ENCODE measurements around the gene DNAJB12. TPM values are rescaled to one million over a fixed set of nuclear protein-coding genes. Genes with fewer than 3 reads are reported as not detected.
A peak's percentile ranks its signal among the peaks of the same experiment; 100 is the strongest.

DNAJB12 gene
- total RNA-seq, 1 experiment from 2014 or later = 48.0 TPM

DNA sequence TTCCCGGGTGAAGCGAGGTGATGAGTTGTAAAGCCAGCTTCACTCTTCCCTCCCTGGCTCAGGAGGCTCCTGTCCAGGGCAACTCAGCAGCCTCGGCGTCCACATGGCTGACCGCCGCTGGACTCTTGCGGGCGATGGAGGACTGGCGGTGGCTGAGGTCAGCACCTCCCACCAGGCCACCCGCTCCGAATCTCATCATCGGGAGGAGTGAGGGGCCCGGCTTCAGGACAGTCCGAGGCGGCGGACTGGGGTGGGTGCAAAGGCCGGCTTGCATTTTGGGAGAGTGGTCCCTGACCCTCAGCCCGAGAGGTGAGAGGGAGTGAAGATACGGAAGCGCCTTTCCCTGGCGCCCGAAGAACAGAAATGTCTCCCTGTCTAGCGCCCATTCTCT, 759 bp downstream of the DNAJB12 start:
- Mint-ChIP-seq H3K4me1 (ENCODE audit: low read depth, unreplicated experiment) (peaks cover 22% of the 10 kb centered on the region), H3K9me3 (ENCODE audit: low read depth, unreplicated experiment) (peaks cover 4% of the 10 kb centered on the region), H3K36me3 (ENCODE audit: insufficient read depth, unreplicated experiment) (peaks cover 21% of the 10 kb centered on the region), H3K27ac (ENCODE audit: unreplicated experiment) (peak overlapping the region; percentile 95), H3K27me3 (ENCODE audit: unreplicated experiment) (no peaks in the 10 kb centered on the region), H3K4me3 (ENCODE audit: low read depth, unreplicated experiment) (peak overlapping the region; percentile 97)
- BruUV-seq (replicated peaks) = TSS peak; percentile 53
- DNase-seq = no peak
- TF ChIP-seq, protein P1, sequence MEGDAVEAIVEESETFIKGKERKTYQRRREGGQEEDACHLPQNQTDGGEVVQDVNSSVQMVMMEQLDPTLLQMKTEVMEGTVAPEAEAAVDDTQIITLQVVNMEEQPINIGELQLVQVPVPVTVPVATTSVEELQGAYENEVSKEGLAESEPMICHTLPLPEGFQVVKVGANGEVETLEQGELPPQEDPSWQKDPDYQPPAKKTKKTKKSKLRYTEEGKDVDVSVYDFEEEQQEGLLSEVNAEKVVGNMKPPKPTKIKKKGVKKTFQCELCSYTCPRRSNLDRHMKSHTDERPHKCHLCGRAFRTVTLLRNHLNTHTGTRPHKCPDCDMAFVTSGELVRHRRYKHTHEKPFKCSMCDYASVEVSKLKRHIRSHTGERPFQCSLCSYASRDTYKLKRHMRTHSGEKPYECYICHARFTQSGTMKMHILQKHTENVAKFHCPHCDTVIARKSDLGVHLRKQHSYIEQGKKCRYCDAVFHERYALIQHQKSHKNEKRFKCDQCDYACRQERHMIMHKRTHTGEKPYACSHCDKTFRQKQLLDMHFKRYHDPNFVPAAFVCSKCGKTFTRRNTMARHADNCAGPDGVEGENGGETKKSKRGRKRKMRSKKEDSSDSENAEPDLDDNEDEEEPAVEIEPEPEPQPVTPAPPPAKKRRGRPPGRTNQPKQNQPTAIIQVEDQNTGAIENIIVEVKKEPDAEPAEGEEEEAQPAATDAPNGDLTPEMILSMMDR (IDR thresholded peaks at IDR 0.05; ENCODE audit: unreplicated experiment) = no peak
- CTCF ChIA-PET = interaction anchor here (0.5 to 0.6 kb wide), 2 partner anchors 15 to 236 kb away, joined by 3 to 4 read pairs; no protein-coding TSS in a partner anchor
- intact Hi-C loops (cut with micrococcal nuclease; ENCODE audit: unreplicated experiment) = no loop called here

DNA sequence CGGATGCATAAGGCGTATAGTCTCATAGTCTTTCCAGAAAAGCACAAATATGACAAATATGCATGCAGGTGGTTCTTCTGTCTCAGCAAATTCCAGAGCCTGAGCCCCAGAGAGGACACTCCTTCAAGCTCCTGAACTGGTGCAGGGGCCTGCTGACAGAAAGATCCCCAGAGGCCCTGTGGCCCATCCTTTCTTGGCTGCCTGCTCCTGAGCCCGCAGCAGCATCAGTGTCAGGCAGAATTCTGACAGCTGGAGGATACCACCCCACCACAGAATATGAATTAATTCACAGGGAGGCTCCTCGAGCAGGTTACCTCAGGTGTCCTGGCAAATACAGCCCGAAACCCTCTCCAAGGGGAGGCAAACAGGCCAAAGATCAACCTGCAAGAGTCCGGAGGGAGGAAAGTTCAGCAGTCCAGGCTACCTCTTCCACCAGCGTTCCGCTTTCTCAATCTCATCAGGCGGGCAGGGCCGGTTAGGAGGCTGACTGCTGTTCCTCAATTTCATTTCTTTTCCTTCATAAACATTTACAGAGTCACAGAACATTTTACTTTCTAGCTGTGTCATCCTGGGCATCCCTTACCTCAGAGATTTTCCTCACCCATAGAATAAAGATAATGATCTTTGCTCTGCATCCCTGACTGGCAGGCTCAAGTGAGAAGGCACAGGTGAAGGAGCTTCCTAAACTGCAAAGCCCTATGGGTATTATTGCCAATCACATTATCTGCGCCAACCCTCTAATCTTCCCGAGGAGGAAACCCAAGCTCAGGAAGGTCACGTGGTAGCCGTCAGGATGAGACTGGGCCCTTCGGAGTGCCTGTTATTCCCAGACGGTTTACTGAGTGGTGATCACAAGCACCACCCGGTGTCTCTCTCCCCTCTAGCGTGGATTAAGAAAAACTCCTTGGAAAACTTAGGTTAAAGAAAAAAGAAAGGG, 1.4 kb downstream of the DNAJB12 start:
- intact Hi-C loops (cut with micrococcal nuclease; ENCODE audit: unreplicated experiment) = no loop called here
- no peaks in the 10 kb centered on the region for H3K27me3 Mint-ChIP-seq (ENCODE audit: unreplicated experiment)
- CTCF ChIA-PET = interaction anchor here (0.5 to 0.6 kb wide), 2 partner anchors 14 to 235 kb away, joined by 3 to 4 read pairs; no protein-coding TSS in a partner anchor
- peaks cover 21% of the 10 kb centered on the region for H3K36me3 Mint-ChIP-seq (ENCODE audit: insufficient read depth, unreplicated experiment)
- H3K9me3 Mint-ChIP-seq (ENCODE audit: low read depth, unreplicated experiment) = peaks cover 4% of the 10 kb centered on the region
- no peak for DNase-seq
- H3K4me3 Mint-ChIP-seq (ENCODE audit: low read depth, unreplicated experiment) = peak overlapping the region; percentile 97
- no TSS peak for BruUV-seq (replicated peaks)
- TF ChIP-seq, protein P1 (IDR thresholded peaks at IDR 0.05; ENCODE audit: unreplicated experiment) = no peak
- H3K4me1 Mint-ChIP-seq (ENCODE audit: low read depth, unreplicated experiment) = peaks cover 22% of the 10 kb centered on the region
- peak overlapping the region; percentile 95 for H3K27ac Mint-ChIP-seq (ENCODE audit: unreplicated experiment)

DNA sequence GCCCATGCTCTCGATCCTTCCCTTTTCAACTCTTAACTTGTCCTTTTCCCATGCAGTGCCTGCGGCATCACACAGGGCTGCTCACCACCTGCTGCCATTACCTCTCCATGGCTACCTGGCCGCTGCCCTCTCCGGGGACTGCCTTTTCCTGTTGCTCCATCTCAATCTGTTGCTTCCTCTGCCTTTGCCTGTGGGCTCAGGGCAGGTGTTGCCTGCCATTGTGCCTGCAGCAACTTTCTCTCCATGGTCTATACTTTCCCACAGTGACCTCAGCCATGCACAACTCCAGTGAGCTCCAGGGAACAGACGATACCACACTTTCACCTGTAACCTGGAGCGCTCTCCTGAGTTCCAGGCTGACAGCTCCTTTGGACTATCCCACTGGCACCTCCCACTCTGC, 3.2 kb downstream of the DNAJB12 start:
- no peak for DNase-seq
- Mint-ChIP-seq H3K27me3 (ENCODE audit: unreplicated experiment) (no peaks in the 10 kb centered on the region), H3K4me1 (ENCODE audit: low read depth, unreplicated experiment) (peaks cover 22% of the 10 kb centered on the region), H3K9me3 (ENCODE audit: low read depth, unreplicated experiment) (peaks cover 4% of the 10 kb centered on the region), H3K36me3 (ENCODE audit: insufficient read depth, unreplicated experiment) (peaks cover 21% of the 10 kb centered on the region), H3K27ac (ENCODE audit: unreplicated experiment) (no peak overlapping the region), H3K4me3 (ENCODE audit: low read depth, unreplicated experiment) (no peak overlapping the region)
- BruUV-seq (replicated peaks) = no TSS peak
- CTCF ChIA-PET = no interaction called here
- TF ChIP-seq, protein P1 (IDR thresholded peaks at IDR 0.05; ENCODE audit: unreplicated experiment) = no peak
- intact Hi-C loops (cut with micrococcal nuclease; ENCODE audit: unreplicated experiment) = no loop called here

DNA sequence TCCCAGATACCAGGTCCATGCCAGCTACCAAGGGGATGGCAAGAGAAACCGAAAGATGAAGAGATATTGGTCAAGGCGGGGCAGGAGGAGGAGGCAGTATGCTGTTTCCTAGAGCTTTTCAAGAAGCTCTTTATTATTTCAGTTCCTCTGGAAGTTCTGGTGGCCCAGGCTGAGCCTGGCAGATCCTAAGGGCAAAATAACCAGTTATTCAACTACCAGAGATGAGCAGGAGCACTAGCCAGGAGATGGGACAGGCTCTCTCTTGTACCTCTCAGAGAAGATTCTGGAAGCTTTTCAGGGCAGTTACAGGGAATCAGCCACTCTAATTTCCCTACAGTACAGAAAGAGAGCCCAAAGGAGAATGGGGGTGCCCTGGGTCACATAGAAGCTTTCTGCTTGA, 5.3 kb downstream of the DNAJB12 start:
- no peak overlapping the region for H3K27ac Mint-ChIP-seq (ENCODE audit: unreplicated experiment)
- H3K4me3 Mint-ChIP-seq (ENCODE audit: low read depth, unreplicated experiment) = no peak overlapping the region
- H3K27me3 Mint-ChIP-seq (ENCODE audit: unreplicated experiment) = no peaks in the 10 kb centered on the region
- H3K9me3 Mint-ChIP-seq (ENCODE audit: low read depth, unreplicated experiment) = no peaks in the 10 kb centered on the region
- CTCF ChIA-PET = interaction anchor here (0.6 kb wide), 1 partner anchor 362 kb away, joined by 3 read pairs; no protein-coding TSS in a partner anchor
- DNase-seq = no peak
- peaks cover 13% of the 10 kb centered on the region for H3K36me3 Mint-ChIP-seq (ENCODE audit: insufficient read depth, unreplicated experiment)
- peaks cover 14% of the 10 kb centered on the region for H3K4me1 Mint-ChIP-seq (ENCODE audit: low read depth, unreplicated experiment)
- TF ChIP-seq, protein P1 (IDR thresholded peaks at IDR 0.05; ENCODE audit: unreplicated experiment) = no peak
- intact Hi-C loops (cut with micrococcal nuclease; ENCODE audit: unreplicated experiment) = no loop called here
- no TSS peak for BruUV-seq (replicated peaks)

Measured in Calu3 (cell line).